T47D (cell line): Measurements from ENCODE around the gene CCDC170.
"Not testable (repeated sequence)": the region's sequence is repeated elsewhere in the genome, so short reads cannot be mapped to it uniquely, and the experiment has no call there.

Experiments
- DNase-seq, 2 experiments: peaks; one replicate each; pipeline versions ENCODE4 v3.0.0 to v3.0.0-alpha.2; 2011 to 2012; ENCODE audit warnings: low read depth in 1 of 2, low spot score in 1 of 2
- JUND ChIP-seq: IDR thresholded peaks from 2 replicates; pipeline ENCODE4 v1.6.1; 2012; ENCODE audit warnings: low read depth
- in situ Hi-C: cut with HindIII; loops from 2 replicates; pipeline ENCODE4 v1.10.0; 2016; ENCODE audit warnings: low sequenced_read_pairs, low pct_unique_long_range_greater_than_20kb

CCDC170 gene

GRCh38 chr6:151493804-151494234, at the start of gene CCDC170:
Gene CCDC170 (plus strand): TSS chr6:151494017. CDS start chr6:151494129, 112 bp downstream.
- in situ Hi-C loops: no loop called here
- DNase-seq: peak in 1 of 2 experiments; percentile 54
- TF ChIP-seq JUND: no peak

DNA sequence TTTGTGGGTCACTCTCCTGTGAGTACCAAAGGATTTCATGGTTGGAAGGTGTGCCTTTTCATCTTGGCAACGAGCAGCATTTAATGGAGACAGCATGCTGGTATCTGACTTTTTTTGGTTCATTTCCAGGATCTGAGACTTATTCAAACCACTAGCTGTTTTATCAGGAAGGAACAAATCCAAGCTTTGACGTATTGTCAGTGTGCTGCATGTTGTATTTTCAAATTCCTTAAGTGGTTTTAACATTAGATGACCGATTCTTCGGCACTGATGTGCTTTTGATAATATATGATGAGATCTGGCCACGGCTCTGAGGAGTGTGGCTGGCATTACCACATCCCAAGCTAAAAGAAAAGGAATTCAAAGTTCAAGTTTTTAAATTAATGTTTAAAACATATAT, 48.3 kb upstream of the CCDC170 start:
- DNase-seq: no peak
- TF ChIP-seq JUND: no peak
- in situ Hi-C loops: no loop called here

GRCh38 chr6:151447237-151447636, 46.6 kb upstream of the CCDC170 start:
- in situ Hi-C loops: no loop called here
- no peak for TF ChIP-seq JUND

DNA sequence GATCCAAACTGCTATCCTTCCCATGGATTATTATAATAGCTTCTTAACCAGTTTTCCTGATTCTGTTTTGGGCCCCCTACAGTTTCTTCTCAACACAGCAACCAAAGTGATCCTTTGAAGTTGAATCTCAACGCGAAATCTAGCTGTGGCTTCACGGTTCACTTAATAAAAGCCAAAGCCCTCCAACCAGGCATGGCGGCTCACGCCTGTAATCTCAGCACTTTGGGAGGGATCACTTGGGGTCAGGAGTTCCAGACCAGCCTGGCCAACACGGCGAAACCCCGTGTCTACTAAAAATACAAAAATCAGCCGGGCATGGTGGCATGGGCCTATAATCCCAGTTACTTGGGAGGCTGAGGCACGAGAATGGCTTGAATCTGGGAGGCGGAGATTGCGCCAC, 45.2 kb upstream of the CCDC170 start:
- in situ Hi-C loops: no loop called here
- no peak for DNase-seq
- TF ChIP-seq JUND: no peak

More at GRCh38 chr6:151447237-151447636, 46.6 kb upstream of the CCDC170 start:
- no peak for DNase-seq

GRCh38 chr6:151450928-151451327, 42.9 kb upstream of the CCDC170 start:
- DNase-seq, in situ Hi-C loops: not testable (repeated sequence)

- TF ChIP-seq JUND: no peak
- DNase-seq: no peak
- in situ Hi-C loops: no loop called here
Measured at GRCh38 chr6:151451417-151451949, 42.3 kb upstream of the CCDC170 start.

DNA sequence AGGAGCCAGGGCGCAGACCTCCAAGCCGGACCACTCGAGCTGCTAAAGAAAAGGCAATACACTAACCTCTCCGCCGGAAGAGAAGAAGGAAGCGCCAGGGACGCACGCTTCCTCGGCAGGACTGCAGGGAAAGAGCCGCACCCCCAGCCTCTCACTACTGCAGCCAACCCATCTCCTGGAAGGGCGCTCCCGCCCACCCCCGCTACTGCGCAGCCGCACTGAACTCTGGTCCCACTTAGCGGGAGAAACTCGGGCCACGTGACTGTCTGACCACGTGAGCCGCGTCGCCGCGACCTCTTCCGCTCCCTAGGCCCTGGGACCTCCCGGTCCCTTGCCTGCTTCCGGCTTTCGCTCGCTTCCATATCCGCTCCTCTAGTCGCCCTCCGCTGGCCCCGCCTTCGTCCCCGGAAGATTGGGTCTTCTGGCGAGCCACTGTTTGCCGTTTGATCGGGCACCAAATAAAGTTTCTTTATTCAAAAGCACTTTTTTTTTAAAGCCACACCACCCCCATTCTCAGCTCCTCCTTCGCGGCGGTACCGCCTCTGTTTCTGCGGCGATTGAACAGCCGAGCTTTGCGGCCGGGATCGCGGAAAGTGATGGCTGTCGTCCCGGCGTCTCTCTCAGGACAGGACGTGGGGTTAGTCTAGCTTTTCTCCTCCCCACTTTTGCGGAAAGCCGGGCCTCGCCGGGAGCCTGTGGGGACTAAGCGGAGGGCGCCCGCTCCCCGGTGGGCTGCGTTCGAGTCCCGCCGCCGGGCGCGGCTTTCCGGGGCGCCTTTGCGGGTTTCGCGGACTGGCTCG, 41.7 kb upstream of the CCDC170 start, which contains the start of gene RMND1:
RMND1 (minus strand) TSS at position 177 of the 800 bp plus-strand sequence. CDS start 6,315 bp downstream, outside the sequence.
- TF ChIP-seq JUND: no peak
- in situ Hi-C loops: no loop called here
- peak; percentile 93 to 99 for DNase-seq

- in situ Hi-C loops: no loop called here
- peak in 1 of 2 experiments; percentile 63 for DNase-seq
Measured at GRCh38 chr6:151452750-151453427, 40.9 kb upstream of the CCDC170 start.

GRCh38 chr6:151455751-151456398, 37.9 kb upstream of the CCDC170 start:
- in situ Hi-C loops, DNase-seq: not testable (repeated sequence)

More at GRCh38 chr6:151452750-151453427, 40.9 kb upstream of the CCDC170 start:
- TF ChIP-seq JUND: no peak

DNA sequence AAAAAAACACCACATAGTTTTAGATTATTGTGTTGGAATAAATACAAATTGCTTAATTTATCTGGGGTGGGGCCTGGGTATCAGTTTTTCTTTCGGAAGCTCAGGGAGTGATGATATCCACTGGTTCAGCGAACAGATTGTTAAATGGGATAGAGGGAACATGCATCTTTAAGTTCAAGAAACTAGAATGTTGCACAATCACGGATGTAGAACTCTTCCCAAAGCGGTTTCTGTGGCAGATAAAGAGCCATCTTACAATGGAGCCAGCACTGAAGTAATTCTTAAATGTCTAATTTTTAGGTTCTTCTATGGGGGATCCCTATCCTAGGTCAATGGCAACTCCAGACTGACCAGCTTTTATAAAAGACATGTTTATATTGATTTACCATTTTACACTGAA, 32.1 kb upstream of the CCDC170 start:
- TF ChIP-seq JUND: no peak
- in situ Hi-C loops: no loop called here
- DNase-seq: no peak

DNA sequence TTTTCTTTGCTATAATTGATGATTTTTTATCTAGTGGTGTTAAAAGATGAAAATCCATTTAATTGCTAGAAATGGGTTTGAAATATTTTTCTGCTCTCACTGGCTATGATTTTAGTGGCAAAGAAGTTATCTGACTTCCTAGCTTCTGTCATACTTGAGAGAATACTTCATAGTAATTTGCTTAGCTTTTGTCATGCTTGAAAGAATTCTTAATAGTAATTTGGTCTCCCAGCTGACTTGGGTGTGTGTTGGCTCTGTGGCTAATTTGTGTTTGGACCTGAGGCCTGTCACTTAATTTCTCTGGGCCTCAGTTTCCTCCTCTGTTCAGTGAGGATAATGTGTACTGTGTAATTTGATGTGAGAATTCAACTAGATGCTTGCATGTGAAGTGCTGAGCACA, 29.1 kb upstream of the CCDC170 start:
- TF ChIP-seq JUND: no peak
- DNase-seq: no peak
- in situ Hi-C loops: no loop called here

DNA sequence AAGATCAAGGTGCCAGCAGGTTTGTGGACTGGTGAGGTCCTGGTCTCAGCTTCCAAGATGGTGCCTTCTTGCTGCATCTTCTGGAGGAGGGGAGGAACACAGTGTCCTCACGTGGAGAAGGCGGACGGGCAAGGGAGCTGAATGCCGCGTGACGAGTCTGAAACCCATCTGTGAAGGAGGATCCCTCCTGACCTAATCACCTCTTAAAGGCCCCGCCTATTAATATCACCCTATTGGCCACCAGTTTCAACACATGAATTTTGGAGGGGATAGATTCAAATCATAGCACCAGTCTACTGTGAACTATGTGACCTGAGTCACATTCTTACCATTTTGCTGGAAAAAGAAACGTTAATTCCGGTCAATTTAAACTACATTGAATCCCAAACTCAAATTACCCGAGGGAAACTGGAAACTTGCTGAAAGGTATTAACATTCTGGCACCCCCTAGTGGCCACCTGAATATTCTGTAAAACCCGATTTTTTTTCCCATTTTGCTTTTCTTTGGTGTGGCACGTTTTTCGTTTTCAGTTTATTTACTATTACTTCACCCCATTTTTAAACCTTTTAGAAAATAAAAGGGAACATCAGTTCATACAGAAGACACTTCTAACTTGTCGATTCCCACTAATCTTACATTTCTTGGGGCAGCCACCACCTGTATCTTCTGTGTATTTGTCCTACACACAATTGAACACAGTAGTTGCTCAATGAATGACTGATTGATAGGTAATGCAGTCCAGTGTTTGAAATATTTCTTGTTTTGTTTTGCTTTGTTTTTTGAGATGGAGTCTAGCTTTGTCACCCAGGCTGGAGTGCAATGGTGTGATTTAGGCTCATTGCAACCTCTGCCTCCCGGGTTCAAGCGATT, 17.9 kb upstream of the CCDC170 start:
- TF ChIP-seq JUND: no peak
- peak in 1 of 2 experiments; percentile 44 for DNase-seq
- in situ Hi-C loops: no loop called here
